LoVo (cell line): ENCODE data around the gene DST.

Experiments used
- DNase-seq: peaks from one replicate; pipeline ENCODE4 v3.0.0-alpha.2; 2016; ENCODE audit warnings: low spot score

Gene DST

DNA sequence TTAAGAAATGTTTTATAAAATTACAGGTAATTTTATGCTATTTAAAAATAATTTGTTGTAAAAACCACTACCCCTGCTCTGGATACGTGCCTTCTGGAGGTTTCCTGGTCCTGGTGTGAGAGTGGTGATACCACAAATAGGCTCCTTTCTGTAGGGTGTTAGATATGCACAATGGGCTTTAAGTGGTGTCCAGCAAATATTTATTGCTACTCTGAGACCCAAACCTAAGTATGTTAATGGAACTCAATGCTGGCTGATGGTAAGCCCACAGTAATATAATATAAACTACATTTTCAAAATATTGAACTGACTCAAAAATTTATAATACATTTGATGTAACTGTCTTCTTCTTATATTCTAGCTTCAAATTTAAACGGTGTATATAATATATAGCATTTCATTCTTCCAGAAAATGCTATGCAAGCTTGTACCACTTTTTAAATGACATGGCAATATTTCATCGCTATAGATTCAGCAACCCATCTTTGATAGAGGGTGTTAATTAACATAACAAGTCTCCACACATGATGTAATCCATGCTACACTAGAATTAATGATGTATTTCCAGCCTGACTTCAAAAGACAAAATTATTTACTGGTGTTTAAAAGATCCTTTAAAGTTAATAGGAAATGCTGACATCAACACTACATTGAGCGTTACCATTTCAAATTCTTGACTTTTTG is 161.9 kb downstream of the DST start:
- DNase-seq = no peak

GRCh38 chr6:56480246-56480645 is 162.4 kb downstream of the DST start:
- no peak for DNase-seq

DNA sequence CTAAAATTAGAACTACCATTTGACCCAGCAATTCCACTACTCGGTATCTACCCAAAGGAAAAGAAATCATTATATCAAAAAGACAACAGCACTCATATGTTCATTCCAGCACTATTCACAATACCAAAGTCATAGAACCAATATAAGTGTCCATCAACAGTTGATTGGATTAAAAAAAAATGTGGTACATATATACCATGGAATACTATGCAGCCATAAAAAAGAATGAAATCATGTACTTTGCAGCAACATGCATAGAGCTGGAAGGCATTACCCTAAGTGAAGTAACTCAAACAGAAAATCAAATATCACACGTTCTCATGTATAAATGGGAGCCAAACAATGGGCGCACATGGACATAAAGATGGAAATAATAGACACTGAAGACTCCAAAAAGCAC is 163.3 kb downstream of the DST start:
- no peak for DNase-seq

DNA sequence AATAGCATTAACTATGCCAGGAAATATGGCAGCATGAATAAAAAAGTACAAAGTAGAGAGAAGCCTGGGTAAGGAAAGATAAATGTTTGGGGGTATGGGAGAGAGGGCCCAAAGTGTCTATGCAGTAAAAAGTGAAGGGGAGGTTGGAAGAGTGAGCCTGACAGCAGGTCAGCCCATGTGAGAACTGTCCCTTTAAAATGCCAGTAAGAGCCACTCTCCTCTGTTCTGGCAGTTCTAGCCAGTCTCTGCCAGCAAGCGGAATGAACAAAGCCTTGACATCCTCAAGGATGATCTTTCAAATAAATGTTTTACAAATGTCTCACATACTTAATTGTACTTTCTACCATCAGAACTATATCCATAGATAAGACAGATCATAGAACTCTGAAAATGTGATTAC is 164.5 kb downstream of the DST start:
- DNase-seq = no peak

DNA sequence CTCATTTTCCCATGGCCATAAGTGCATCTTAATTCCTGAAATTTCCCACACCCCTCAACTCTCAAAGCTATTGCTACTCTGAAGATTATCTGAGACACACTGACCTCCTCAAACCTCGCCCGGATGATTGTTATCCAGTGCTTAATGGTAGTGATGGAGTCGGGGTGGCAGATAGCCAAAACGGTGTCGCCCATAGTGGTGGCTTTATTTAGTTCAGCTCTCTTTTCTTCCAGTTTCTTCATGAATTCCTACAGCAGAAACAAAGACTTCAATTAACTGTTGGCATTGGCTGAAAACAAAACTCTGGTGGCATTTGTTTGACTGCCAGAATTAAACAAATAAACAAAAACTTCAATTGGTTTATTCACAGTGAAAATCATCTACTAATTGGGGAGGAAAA is 165.4 kb downstream of the DST start:
- no peak for DNase-seq

DNA sequence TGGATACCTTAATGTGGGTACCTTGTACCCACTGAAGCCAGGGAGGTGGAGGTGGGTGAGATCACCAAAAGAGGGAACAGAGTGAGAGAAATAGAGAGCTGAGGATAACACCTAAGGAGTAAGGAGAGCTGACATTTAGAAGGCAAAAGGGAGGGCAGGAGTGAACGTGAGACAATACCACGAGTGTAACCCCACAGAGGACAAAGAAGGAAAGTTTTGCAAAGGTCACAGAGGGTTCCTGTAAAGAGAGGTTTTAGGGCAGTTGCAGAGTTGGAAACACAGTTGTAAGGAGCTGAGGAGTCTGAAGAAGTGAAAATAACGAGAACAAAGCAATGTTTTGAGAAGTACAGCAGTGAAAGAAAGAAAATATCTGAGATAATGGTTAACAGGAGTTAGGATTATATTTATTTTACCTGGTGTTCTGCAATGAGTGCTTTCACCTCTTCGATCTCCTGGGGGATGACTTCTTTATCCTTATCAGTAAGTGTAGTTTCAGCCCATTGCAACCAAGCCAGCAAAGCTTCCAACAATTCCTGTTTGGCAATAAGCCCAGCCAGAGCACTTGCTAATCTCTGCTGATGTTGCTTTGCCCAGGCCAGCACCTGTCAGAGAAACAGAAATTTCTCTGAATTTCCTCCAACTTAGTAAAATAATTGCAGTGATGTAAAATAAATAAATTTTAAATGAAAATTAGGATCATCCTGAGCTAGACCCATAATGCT is 166.8 kb downstream of the DST start:
- no peak for DNase-seq

- DNase-seq = no peak
Observed at GRCh38 chr6:56474532-56474931, 168.2 kb downstream of the DST start.

DNA sequence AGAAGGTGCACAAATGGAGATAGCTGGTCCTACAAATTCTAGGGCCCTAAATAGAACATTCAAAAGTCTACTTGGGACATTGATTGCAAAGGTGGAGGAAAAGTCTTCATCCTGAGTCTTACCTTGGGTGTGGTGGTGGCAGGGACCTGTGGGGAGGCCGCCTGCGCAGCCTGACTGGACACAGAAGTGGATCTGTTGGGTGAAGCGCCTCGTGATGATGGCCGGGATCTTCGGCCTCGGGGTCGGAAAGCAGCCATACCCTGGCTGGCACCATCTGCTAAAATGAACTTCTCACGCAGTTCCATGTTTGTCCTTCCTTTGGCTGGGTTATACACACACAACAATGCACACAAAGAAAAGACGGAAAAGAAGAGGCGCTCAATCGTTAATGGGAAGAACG is 179.2 kb downstream of the DST start:
- DNase-seq = no peak

DNA sequence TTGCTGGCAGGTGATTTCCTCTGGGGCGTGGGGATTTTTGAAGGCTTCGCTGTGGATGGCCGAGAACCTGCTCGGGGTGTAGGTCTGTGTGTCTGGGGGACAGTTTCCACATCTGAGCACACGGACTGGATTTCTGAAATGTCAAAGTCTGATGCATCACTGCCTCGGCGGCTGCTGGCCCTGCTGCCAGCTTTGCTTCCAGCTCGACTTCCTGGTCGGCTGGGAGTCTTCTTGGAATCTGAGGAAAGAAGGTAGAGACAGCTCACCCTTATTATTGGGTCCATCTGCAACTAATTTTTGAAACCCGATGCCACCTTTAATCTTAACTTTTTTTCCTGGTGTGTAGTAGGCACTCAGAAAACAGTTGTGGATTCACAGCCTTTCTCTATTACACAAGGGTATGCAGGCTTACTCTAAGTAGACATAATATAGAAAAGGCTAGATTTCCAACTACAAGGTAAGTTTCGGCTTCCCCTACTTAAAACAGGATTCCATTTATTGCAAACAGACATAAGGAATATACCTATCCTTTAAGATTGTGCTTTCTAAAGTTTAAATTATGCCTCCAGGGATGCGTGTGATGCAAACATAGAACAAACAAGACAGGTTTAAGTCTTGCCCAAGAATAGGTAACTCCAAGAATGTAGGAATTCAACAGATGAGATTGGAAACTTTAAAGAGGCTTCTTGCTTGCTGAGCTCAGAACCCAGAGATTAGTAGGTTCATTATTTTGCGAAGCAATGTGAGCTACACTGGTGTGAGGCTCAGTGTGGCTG is 183.5 kb downstream of the DST start:
- DNase-seq = no peak

DNA sequence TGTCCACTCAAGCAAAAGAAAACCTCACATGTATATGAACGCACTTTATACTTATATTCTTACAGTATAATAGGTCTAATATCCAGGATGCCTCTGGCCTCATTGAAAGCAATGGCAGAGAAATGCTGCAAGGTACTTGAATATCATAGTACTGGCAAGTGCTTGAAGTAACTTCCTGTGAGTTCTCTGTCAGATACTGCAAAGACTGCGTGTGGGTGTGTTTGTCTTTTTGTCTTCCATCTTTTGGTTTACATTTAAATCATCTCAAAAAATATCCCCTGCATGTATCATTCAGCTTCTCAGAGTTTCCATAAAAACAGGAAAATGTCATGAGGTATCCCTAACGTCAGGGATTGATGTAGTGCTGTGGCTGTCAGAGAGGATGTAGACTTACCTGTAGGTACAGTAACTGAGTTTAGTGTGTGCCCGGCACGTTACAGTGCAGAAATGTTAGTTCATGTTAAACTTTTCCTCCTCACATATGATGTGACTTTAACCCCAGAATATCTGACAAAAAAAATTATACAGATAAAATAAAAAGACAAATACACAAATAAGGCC is 184.3 kb downstream of the DST start:
- DNase-seq = no peak

GRCh38 chr6:56456785-56457184 is 185.9 kb downstream of the DST start:
- no peak for DNase-seq

DNA sequence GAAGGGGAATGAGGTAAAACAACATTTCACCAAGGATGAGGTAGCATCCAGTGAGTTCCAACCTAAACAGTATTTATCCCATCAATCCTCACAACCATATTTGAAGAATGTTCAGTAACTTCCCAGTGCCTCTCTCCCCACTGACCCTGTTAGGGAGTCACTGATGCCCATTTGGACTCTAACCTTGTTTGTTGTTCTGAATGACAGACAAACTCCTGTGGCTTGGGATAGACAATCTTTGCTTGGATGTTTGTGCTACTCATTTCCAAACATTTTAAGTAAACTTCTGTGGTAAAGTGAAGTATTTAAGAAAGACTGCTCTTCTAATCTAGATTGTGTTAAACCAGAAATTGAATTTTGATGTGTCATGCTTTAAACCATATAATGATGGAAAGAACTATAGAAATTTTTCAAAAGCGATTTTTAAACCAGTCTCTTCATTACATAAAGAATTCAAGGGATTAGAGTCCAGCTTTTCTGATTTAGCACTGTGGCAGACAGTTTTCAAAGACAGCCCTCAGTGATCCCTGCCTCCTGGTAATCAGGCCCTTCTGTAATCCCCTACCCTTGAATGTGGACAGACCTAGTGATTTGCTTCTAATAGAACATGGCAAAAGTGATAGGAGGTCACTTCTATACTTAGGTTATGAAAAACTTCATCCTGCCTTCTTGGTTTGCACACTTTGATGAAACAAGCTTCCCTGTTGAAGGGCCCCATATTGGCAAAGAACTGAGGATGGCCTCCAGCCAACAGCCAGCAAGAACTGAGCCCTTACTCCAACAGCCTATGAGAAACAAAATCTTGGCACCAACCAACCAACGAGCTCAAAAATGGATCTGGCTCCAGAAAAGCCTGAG is 191.6 kb downstream of the DST start:
- DNase-seq = no peak

DNA sequence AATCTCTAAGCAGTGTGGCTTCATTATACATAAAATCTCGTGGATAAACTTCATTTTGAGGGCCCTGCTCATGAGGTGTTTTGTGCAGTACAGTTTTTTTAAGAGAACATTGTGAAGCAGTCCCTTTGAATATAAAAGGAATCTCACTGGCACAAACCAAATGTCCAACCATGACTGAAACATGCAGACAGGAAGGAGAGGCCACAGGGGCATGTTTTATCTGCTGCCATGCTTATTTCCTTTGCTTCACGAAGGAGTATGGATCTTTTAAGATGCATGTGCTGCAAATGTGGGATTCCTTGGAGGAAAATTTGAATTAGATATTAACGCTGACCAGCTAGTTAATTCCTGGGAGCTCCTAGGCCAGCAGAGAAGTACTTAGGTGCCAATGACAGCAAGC is 192.3 kb downstream of the DST start:
- DNase-seq = no peak

DNA sequence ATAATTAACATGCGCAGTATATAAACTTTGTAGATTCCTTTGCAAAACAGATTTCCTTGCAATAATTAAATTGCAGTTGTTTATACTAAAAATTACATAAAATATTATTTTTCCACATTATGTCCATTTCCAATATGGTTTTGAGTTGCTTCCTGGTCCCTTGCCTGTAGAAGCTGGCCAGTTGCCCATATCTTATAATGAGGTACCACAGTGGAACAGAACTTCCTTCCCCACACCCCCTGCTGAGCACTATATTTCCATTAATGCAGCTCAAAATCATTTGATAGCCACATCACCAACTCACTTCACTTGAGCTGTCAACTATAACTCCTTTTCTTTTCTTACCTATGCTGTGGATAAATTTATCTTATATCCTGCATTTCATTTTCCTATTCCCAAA is 194.6 kb downstream of the DST start:
- no peak for DNase-seq

DNA sequence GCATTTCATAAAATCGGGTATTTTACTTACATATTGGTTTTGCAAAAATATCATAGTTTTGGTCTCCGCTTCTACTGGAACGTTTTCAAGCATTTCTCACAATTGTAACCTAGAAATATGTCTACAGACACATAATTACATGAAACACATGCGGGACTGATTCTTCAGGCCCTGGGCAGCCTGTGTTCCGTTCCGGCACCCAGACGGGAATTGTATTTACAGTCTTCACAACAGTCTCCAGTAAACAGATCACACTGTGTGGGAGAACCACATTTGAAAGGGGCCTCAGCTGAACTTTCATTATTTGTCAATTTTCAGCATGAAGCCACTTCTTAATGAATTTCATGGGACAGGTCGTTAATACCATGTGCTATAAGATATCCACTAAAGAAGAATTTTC is 196.9 kb downstream of the DST start:
- no peak for DNase-seq

DNA sequence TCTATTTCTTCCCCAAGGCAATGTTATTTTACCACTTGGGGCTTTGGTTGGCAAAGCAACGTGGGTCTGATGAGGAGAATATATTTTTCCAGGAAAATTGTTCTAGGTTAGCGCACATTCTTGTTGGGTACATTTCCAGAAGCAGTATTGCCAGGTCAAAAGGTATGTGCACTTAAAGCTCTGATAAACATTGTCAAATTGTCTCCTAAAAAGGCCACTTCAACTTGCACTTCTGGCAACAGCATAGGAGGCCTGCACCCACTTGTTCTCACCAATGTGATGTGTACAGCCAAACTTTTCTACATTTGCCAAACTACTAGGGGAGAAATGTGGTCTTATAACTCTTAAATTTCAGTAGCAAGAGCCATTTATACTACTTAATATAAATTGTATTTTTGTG is 197.8 kb downstream of the DST start:
- no peak for DNase-seq

DNA sequence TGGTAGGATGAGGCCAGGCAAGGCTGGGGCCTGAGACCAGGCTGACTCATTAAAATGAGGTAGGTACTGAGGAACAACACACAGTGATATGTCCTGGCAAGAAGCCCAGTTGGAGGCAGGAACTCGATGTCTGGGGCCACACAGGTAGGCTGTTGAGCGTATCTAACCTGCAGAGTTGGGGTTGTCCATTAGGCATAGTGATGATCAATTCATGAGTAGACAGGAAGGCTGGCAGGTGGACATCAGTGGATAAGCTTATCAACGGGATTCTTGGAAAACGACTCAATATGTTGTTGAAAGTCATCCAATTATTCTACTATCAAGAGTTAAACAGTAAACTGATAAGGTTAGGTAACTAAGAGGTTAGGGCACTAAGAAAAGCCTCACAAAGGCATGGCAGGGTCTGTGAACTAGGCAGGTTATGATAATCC is 202.1 kb downstream of the DST start:
- DNase-seq = peak; percentile 6

- peak; percentile 18 for DNase-seq
Observed at GRCh38 chr6:56437171-56437900, 205.4 kb downstream of the DST start.

DNA sequence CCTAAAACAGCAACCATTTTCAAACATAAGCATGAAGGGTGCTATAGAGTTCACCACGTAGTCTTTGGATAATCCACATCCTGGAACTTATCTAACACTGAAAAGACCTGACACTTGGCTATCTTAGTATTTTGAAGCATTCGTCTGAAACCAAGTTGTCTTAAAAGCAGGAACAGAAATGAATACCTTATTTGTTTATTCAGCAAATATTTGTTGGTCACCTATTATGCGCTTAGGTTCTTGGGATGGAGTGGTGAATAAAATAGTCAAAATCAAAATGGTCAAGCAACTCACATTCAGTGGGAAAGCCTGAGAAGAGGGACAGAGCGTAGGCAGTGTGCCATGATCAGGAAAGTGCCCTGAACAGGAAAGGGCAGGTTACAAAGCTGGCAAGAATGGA is 206.9 kb downstream of the DST start:
- no peak for DNase-seq

DNA sequence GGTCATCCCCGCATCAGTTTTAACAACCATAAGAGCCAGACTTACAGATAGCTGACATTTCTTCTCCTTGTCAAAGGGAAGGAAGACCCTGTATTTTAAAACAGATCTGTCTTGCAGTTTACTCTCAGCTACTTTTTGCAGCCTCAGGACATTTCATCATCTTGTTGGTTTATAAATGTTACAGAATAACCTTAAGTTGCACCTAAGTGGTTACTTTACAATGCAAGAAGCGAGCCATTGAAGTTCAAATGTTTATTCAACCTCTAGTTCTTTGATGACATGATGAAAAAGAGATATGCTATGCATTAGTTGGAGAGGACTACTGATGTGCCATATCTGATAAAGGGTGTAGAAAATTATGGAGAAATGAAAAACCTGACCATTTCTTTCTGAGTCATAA is 207.4 kb downstream of the DST start:
- DNase-seq = no peak

DNA sequence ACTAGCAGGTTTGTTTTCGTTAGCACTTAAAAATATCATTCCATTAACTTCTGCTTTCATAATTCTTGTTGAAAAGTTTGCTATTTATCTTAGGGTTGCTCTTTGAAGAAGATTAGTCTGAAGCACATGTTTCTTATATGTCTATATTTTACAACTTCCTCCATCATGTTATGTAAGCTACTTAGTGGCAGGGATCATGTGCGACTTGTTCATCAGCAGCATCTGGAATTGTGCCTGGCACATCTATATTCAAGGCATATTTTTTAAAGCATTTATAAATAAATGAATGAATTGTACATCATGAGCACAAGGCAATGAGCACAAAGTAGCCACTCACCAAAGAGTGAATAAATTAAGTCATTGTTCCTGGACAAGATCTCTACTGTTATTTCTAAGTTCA is 208.1 kb downstream of the DST start:
- no peak for DNase-seq
